Body of pancreas (tissue), 4 donors: ENCODE results near the gene PHKA1. TPM values are rescaled to one million over a fixed set of nuclear protein-coding genes. Genes with fewer than 3 reads are reported as not detected.

Experiments
- ATAC-seq: fragments of 150-250 bp; one replicate; pipeline ENCODE4 v1.9.1; 2016
- DNase-seq, 4 donors: peaks; one replicate each; pipeline ENCODE4 v3.0.0-alpha.2; 2019
- H3K27ac ChIP-seq, 4 donors: fragments of 200-600 bp; sonication (generic); 1 replicate in 3 of 4; 2 replicates in 1 of 4; pipeline versions ENCODE4 v1.5.1 to v1.6.1; 2016 to 2019; ENCODE audit warnings: mild to moderate bottlenecking in 1 of 4, mixed read lengths in 1 of 4, moderate library complexity in 1 of 4
- H3K27me3 ChIP-seq, 2 donors: fragments of 200-600 bp; sonication (generic); one replicate each; pipeline ENCODE4 v1.6.0; 2016; ENCODE audit warnings: mild to moderate bottlenecking in 1 of 2
- H3K36me3 ChIP-seq, 2 donors: fragments of 200-600 bp; sonication (generic); replicated peaks in 1 of 2; 2 replicates each; pipeline ENCODE4 v1.5.1; 2016; ENCODE audit warnings: low read depth in 2 of 2; ENCODE audit not compliant: insufficient read depth in 1 of 2
- H3K4me1 ChIP-seq: fragments of 200-600 bp; sonication (generic); one replicate; pipeline ENCODE4 v1.6.0; 2016
- H3K4me3 ChIP-seq, 2 donors: fragments of 200-600 bp; sonication (generic); 1 replicate in 1 of 2; 2 replicates in 1 of 2; pipeline ENCODE4 v1.5.1; 2016 to 2019
- H3K9me3 ChIP-seq, 3 donors: fragments of 200-600 bp; sonication (generic); 1 replicate in 2 of 3; 2 replicates in 1 of 3; pipeline ENCODE4 v1.5.1; 2016
- CTCF ChIP-seq, 7 experiments: fragments of 450-650 bp in 4 of 7; fragments of 200-600 bp in 3 of 7; sonication (generic) in 3 of 7; IDR thresholded peaks; one replicate each; pipeline ENCODE4 v1.5.1; 2016 to 2019; ENCODE audit warnings: antibody characterized with exemption in 7 of 7
- POLR2A ChIP-seq, 3 donors: fragments of 450-650 bp; IDR thresholded peaks; one replicate each; pipeline ENCODE4 v1.6.1; 2016; ENCODE audit warnings: antibody characterized with exemption in 3 of 3, mild to moderate bottlenecking in 2 of 3
- WGBS, 2 donors: methylation state at CpG; one replicate each; pipeline ENCODE4 v1.1.5; 2017; 5-methylcytosine and 5-hydroxymethylcytosine counted together
- intact Hi-C: fragments of 100-400 bp; cut with DNase I; formaldehyde crosslinking; loops from one replicate; pipeline ENCODE4 v1.15.1; 2023
- total RNA-seq, 2 donors: library from RNA; depleted of rRNA; stranded (reverse); fragments of >200 nt; gene quantifications; one replicate each; pipeline ENCODE4 v1.1.0, GENCODE V29; 2016

The PHKA1 gene
- total RNA-seq, 2 donors from 2014 or later: 7.3 to 8.6 TPM

GRCh38 chrX:72624194-72624593 is 89.9 kb downstream of the PHKA1 start:
- no peak for TF ChIP-seq CTCF (IDR thresholded peaks at IDR 0.05)
- no peak for TF ChIP-seq POLR2A (IDR thresholded peaks at IDR 0.05)
- intact Hi-C loops: no loop called here
- Histone ChIP-seq H3K4me3 (no peak overlapping the region), H3K4me1 (peaks cover 20% of the 10 kb centered on the region), H3K36me3 (no peaks in the 10 kb centered on the region), H3K9me3 (no peaks in the 10 kb centered on the region), H3K27me3 (no peaks in the 10 kb centered on the region), H3K27ac (no peak overlapping the region)
- ATAC-seq: no peak
- no peak for DNase-seq

- peaks cover 20% of the 10 kb centered on the region for H3K4me1 ChIP-seq
- no peak for DNase-seq
- 68 to 80% methylated on average over 4 of the region's 4 CpGs for WGBS, 2 donors
- no peaks in the 10 kb centered on the region for H3K36me3 ChIP-seq
- H3K27me3 ChIP-seq: no peaks in the 10 kb centered on the region
- no peak for TF ChIP-seq POLR2A (IDR thresholded peaks at IDR 0.05)
- TF ChIP-seq CTCF (IDR thresholded peaks at IDR 0.05): no peak
- intact Hi-C loops: no loop called here
- H3K27ac ChIP-seq: peak overlapping the region; percentile 80 to 94 (median 92)
- ATAC-seq: no peak
- no peaks in the 10 kb centered on the region for H3K9me3 ChIP-seq
- H3K4me3 ChIP-seq: no peak overlapping the region
Measured at GRCh38 chrX:72621625-72622485, 92.3 kb downstream of the PHKA1 start.

GRCh38 chrX:72621163-72621562 is 92.9 kb downstream of the PHKA1 start:
- no peak for TF ChIP-seq POLR2A (IDR thresholded peaks at IDR 0.05)
- TF ChIP-seq CTCF (IDR thresholded peaks at IDR 0.05): no peak
- Histone ChIP-seq H3K4me3 (no peak overlapping the region), H3K36me3 (no peaks in the 10 kb centered on the region), H3K4me1 (peaks cover 20% of the 10 kb centered on the region), H3K27ac (peak overlapping the region; percentile 80 to 94 (median 92)), H3K27me3 (no peaks in the 10 kb centered on the region), H3K9me3 (no peaks in the 10 kb centered on the region)
- peak in 3 of 4 donors; percentile 11 to 22 (median 16) for DNase-seq
- intact Hi-C loops: no loop called here
- 11 to 42% methylated on average over 1 of the region's 1 CpG for WGBS, 2 donors
- peak; percentile 45 for ATAC-seq

DNA sequence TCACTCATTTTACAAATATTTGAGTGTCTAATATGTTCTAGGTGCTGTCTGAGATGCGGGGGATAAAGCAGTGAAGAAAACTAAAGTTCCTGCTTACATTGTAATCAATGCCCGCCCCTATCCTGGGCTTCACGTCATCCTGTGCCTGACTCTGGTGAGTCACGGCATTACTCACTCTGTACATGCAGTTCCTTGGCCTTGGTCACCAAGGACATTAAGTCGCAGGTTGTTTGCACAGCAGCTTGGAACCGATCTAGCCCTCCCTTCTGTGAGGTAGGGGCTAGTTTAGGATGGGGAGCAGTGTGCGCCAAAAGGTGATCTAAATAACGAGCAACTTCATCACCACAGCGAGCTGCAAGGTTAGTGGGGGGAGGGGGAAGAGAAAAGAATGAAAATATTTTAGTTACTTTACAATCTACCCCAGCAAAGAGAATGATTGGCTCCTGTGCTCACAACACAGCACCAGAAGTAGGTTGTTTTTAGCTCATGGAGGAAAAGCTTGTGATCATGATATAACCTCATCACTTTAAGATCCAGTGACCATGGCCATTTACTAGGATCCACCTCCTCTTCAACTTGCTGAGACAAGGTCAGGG is 93.5 kb downstream of the PHKA1 start:
- H3K27me3 ChIP-seq: no peaks in the 10 kb centered on the region
- H3K4me3 ChIP-seq: no peak overlapping the region
- H3K27ac ChIP-seq: peak overlapping the region; percentile 80 to 94 (median 92)
- H3K36me3 ChIP-seq: no peaks in the 10 kb centered on the region
- H3K4me1 ChIP-seq: peaks cover 20% of the 10 kb centered on the region
- peak; percentile 83 to 93 (median 90) for DNase-seq
- intact Hi-C loops: no loop called here
- H3K9me3 ChIP-seq: no peaks in the 10 kb centered on the region
- no peak for TF ChIP-seq CTCF (IDR thresholded peaks at IDR 0.05)
- peak; percentile 43 to 69 (median 67) for TF ChIP-seq POLR2A (IDR thresholded peaks at IDR 0.05)
- ATAC-seq: peak; percentile 97
- WGBS, 2 donors: 25 to 32% methylated on average over 6 to 9 of the region's 9 CpGs
